NCI-H1930 (cell line): Measurements from ENCODE around the gene RIPOR1.
"Not testable (repeated sequence)": the region's sequence is repeated elsewhere in the genome, so short reads cannot be mapped to it uniquely, and the experiment has no call there.

Experiments
- DNase-seq, 2 experiments: peaks; one replicate each; lab custom pipeline; 2025; lab: John Stamatoyannopoulos, UW

Gene RIPOR1, protein sequence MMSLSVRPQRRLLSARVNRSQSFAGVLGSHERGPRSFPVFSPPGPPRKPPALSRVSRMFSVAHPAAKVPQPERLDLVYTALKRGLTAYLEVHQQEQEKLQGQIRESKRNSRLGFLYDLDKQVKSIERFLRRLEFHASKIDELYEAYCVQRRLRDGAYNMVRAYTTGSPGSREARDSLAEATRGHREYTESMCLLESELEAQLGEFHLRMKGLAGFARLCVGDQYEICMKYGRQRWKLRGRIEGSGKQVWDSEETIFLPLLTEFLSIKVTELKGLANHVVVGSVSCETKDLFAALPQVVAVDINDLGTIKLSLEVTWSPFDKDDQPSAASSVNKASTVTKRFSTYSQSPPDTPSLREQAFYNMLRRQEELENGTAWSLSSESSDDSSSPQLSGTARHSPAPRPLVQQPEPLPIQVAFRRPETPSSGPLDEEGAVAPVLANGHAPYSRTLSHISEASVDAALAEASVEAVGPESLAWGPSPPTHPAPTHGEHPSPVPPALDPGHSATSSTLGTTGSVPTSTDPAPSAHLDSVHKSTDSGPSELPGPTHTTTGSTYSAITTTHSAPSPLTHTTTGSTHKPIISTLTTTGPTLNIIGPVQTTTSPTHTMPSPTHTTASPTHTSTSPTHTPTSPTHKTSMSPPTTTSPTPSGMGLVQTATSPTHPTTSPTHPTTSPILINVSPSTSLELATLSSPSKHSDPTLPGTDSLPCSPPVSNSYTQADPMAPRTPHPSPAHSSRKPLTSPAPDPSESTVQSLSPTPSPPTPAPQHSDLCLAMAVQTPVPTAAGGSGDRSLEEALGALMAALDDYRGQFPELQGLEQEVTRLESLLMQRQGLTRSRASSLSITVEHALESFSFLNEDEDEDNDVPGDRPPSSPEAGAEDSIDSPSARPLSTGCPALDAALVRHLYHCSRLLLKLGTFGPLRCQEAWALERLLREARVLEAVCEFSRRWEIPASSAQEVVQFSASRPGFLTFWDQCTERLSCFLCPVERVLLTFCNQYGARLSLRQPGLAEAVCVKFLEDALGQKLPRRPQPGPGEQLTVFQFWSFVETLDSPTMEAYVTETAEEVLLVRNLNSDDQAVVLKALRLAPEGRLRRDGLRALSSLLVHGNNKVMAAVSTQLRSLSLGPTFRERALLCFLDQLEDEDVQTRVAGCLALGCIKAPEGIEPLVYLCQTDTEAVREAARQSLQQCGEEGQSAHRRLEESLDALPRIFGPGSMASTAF

GRCh38 chr16:67528222-67528869 is at the start of gene RIPOR1:
TSS of gene RIPOR1 (plus strand) at chr16:67528829. CDS start at chr16:67538447, 9,618 bp downstream.
- DNase-seq = peak in 1 of 2 experiments; percentile 13

DNA sequence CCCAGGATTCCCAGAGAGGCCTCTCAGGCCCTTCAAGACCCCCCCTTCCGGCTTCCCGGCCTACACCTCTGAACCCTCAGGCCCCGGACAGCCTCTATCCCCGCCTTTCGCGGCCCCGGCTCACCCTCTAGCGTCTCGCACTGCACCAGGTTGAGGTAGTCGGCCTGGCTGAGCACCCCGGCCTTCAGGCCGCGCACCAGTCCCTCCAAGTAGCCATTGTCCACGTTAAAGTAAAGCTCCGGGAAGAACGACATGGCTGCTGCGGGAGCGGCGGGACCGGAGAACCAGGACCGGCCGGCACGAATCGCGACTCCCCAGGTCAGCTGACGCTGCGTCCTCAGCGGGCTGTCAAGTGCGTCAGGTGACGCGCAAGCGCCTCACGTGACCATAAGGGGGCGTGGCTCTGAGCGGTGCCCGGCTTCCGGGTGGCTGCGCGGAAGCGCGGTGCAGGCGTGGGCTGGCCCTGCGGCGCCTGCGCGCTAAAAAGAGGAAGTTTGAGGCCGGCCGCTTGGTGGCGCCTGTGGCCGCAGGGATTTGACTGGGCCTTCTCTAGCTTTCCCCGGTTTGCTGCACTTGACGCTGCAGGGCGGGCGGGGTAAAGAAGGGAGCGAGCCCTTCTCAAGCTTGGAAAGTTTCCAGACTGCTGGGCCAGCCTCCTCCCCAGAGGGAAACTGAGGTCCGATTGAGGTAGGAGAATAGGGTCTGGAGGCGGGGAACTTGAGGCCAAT is 47.6 kb upstream of the RIPOR1 start, which contains the start of gene ATP6V0D1:
ATP6V0D1 (minus strand) TSS at position 325 of the 728 bp plus-strand sequence; CDS start at position 254, 71 bp downstream.
- DNase-seq = peak; percentile 89 to 95

DNA sequence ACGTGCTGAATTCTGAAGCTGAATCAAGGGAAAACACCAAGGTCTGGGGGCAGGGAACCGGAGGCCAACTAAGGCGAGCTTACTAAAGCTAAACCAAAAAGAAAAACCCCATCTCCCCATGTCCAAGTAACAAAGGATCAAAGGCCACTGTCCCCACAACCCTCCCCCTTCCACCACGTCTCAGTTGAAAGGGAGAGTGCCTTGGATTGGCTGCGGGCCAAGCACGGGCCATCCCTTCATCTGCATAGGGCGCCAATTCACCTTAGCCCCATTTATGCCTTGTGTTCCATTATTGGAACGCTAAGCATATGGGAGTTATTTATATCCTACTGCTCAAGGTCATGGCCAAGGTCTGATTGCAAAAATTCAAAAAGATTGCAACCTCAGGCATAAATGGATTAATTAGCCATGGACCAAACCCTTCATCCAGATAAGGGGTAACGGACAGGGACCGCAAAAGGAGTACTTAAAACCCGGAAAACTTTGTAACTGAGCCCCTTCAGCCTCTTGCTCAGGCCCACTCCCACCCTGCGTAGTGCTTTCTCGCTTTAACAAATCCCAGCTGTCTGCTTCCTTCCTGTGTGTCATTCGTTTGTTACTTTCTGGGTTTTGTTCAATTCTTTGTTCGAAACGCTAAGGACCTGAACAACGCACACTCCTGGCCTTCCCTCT is 46.9 kb upstream of the RIPOR1 start:
- peak; percentile 11 to 23 for DNase-seq

- DNase-seq = no peak
These were observed 46.2 kb upstream of the RIPOR1 start for GRCh38 chr16:67482233-67482924.

DNA sequence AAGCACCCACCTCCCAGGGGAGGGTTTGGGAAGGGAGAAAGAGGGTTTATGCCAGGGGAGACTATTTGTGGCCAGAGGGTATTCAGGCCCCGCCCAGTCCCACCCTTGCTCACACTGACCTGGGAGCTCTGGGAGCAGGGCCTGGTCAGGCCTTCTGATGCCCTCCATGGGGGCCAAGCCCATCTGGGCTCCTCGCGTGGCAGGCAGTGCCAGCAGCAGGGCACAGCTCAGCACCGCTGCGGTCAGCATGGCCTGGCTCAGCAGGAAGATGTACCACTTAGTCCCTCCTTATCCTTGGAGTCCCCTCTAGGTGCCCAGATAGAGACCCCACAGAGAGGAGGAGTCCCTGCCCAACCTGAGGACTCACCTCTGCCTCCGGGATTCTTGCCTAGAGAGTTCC is 45.5 kb upstream of the RIPOR1 start, which contains the start of gene AGRP:
AGRP (minus strand) TSS at position 398 of the 400 bp plus-strand sequence; CDS start at position 249, 149 bp downstream.
- DNase-seq = no peak

DNA sequence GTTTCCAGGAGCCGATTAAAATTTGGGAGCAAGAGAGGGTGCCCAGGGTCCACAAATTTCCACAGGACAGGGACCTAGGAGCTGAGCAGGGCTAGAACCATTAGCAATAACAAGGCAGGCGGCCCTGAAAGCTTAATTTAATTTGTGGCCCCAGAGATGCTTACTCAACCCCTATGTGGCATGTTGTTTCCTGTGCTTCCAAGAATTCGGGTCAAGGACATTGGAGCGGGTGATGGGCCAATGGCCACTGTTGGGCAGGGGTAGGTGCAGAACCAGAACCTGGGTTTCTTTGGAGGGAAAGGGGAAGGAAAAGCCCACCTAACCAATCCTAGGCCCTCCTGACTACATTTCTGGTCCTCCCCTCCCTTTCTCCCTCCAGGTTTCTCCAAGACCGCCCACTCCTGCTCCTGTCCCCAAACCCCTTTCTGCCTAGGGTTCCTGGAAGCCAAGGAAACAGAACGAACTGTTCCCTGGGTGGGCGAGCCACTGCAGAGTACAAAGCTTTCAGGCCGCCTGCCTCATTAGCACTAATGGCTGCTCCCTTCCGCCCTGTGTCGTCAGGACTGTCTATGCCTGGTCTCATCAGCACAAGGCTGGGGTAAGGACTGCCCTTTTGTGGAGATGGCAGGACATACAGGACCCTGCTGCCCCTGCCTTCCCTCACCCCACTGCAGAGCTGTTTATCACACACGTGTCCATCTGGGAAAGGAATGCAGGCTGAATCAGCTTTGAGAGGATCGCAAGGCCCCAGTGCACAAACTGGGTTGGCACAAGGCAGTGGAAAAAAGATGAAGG is 44.7 kb upstream of the RIPOR1 start:
- no peak for DNase-seq

DNA sequence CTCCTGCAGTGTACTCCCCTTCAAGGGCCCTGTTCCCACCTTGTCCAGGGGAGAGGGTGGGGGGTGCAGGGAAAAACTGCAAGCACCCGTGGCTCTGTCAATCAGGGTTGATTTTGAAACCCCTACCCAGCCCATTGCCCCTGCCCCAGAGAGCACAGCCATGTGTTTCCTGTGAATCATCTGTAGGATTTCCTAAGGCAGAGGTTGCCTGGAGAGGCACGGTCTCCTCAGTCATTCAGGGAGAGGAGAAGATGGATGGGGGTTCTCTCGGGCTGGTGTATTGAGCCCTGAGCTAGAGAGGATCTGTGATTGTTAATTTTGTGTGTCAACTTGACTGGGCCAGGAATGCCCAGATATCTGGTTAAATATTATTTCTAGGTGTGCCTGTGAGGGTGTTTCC is 41.8 kb upstream of the RIPOR1 start:
- DNase-seq = no peak

DNA sequence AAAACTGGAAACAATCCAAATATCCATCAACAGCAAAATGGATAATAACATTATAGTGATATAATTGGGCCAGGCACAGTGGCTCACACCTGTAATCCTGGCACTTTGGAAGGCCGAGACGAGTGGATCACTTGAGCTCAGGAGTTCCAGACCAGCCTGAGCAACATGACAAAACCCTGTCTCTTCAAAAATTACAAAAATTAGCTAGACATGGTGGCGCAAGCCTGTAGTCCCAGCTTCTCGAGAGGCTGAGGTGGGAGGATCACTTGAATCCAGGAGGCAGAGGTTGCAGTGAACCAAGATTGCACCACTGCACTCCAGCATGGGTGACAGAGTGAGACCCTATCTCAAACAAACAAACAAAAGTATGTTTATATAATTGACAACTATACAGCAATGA is 41.1 kb upstream of the RIPOR1 start:
- DNase-seq = not testable (repeated sequence)

- DNase-seq = no peak
These were observed 39.1 kb upstream of the RIPOR1 start for GRCh38 chr16:67489401-67490083.

- no peak for DNase-seq
These were observed 38.1 kb upstream of the RIPOR1 start for GRCh38 chr16:67490335-67491096.

GRCh38 chr16:67499106-67499505 is 29.5 kb upstream of the RIPOR1 start:
- no peak for DNase-seq

DNA sequence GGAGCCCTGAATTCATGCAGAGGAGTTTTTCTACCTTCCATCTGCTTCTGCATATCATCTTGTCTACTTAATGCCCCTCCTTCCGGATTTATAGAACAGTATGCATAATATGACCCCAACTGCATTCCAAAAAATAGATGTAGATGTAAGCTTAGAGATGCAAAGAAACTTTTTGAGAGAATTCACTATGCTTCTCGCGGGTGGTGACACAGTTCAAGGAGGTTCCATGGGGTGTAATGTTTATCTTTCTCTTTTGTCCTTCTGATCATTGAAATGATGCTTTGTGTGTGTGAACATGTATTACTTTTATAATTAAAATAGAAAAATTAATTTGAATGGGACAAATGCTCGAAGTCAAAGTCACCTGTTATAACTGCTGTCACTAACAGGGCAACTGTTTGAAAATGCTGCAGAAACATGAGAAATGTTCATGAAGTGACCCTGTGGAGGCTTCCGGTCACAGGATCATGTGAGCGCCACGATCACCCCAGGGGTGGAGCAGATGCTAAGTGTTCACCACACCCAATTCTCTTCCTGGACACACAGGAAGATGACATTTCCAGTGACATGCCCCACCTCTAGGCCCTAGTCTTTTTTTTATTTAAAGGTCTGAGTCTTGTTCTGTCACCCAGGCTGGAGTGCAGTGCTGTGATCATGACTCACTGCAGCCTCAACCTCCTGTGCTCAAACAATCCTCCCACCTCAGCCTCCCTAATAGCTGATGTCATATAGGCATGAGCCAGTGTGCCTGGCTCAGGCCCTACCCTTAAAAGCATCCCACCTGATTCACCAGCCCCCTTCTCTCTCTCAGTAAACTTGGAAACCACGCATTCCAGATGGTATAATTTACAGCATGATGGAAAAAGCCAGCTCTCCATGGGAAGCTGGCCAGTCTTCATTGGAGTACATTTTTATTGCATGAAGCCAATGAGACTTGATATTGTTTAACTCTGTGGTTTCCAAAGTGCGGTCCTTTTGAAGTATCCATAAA is 24.3 kb upstream of the RIPOR1 start:
- DNase-seq = no peak

DNA sequence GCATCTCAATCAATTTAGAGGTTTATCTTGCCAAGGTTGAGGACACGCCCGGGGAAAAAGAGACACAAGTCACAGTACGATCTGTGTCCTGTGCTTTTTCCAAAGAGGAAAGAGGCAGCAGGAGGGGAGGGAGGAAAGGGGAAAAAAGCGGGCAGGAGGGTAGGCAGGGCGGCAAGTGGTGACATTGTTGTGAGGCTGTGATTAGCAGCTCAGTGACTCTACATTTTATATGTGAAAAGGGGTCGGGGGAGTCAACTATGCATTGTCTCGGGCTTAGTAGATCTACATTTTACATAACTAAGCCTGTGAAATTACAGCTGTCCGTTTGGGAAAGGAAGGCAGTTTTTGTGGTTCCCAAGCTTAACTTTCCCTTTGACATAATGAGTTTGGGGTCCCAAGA is 22.2 kb upstream of the RIPOR1 start:
- DNase-seq = no peak

- DNase-seq = no peak
These were observed 19.6 kb upstream of the RIPOR1 start for GRCh38 chr16:67509016-67509415.

GRCh38 chr16:67513892-67514291 is 14.7 kb upstream of the RIPOR1 start:
- DNase-seq = not testable (repeated sequence)

DNA sequence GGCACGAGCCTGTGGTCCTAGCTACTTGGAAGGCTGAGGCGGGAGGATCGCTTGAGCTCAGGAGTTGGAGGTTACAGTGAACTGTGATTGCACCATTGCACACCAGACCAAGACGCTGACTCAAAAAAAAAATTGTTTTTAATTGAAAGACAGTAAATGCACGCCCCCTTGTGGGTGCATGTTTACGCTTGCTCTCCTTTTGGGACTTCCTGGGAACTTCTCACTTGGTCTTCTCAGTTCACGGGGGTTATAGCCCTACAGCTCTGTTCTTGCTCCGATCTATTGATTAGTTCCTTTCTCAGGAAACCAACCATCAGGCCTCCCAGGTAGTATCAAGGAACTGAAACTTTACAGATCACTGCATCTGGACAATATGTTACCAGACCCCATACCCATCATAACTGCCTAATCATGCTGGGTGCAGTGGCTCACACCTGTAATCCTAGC is 14.2 kb upstream of the RIPOR1 start:
- DNase-seq = peak; percentile 31 to 52
